GM19395 (cell line): ENCODE data around the gene STING1.
"Not testable (repeated sequence)": the region's sequence is repeated elsewhere in the genome, so short reads cannot be mapped to it uniquely, and the experiment has no call there.

Experiments used
- ATAC-seq: cut with Tn5 transposase; IDR thresholded peaks from one replicate; pipeline ENCODE4 v1.9.1; 2021; ENCODE audit warnings: mild to moderate bottlenecking, moderate library complexity; ENCODE audit not compliant: unreplicated experiment

Gene STING1

GRCh38 chr5:139482050-139482889 lies at the start of gene STING1:
Gene STING1, minus strand, starts transcription at chr5:139482758. Its CDS starts 1,054 bp downstream, at chr5:139481704.
- ATAC-seq = peak; percentile 55

DNA sequence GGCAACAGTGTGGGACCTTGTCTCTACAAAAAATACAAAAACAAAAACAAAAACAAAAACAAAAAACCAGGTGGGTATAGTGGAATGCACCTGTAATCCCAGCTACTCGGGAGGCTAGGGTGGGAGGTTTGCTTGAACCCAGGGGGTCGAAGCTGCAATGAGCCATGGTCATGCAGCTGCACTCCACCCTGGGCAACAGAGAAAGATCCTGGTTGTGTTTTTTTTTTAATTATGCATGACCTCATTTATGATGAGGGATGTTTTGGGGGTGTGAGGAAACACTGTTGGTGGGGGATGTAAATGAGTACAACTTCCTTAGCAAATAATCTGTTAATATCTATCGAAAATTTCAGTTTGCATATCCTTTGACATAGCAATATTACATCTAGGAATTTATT lies 49.2 kb upstream of the STING1 start:
- ATAC-seq = no peak

DNA sequence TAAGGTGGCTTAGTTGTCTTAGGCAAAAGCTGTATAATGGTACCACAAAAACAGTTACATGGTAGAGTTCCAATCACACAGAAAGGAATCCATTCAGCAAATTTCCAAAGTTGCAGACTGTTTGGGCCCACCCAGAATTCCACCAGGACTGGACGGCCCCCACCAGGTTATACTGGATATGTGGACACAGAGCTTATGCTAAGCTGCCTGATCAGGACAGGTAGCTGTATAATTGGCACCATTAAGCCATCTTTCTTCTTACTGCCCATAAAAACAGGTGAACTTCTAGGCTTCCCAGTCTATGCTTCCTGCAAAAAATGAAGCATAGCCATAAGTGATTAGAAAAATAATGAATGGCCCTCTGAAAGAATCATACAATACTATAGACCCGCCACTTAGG lies 47.5 kb upstream of the STING1 start:
- ATAC-seq = not testable (repeated sequence)

GRCh38 chr5:139528695-139529094 lies 46.1 kb upstream of the STING1 start:
- ATAC-seq = not testable (repeated sequence)

GRCh38 chr5:139527896-139528467 lies 45.4 kb upstream of the STING1 start:
- not testable (repeated sequence) for ATAC-seq

GRCh38 chr5:139527090-139527470 lies 44.5 kb upstream of the STING1 start:
- not testable (repeated sequence) for ATAC-seq

- ATAC-seq = not testable (repeated sequence)
Measured at GRCh38 chr5:139526309-139527089, 43.9 kb upstream of the STING1 start.

GRCh38 chr5:139525586-139526308 lies 43.2 kb upstream of the STING1 start:
- ATAC-seq = peak; percentile 61

- ATAC-seq = peak; percentile 58
Measured at GRCh38 chr5:139524940-139525585, 42.5 kb upstream of the STING1 start.

DNA sequence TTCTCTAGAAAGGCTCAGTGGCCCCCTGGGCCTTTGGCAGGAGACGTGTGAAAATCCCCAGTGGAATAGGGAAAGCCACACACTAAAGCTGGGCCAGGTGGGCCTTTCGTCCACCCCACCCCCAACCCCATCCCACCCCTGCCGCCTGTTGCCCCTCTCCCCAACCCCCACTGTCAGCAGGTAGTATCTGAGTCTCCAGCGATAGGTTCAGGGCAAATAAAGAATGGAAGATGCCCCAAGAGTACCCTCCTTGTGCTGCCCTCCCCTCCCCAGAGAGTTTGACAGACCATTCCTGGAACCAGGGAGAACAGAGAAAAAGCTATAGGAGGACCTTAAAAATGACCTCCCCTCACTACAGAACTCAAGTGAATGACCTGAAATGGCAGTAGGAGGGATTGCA lies 41.9 kb upstream of the STING1 start:
- ATAC-seq = peak; percentile 10

GRCh38 chr5:139523635-139524445 lies 41.3 kb upstream of the STING1 start:
- ATAC-seq = no peak

DNA sequence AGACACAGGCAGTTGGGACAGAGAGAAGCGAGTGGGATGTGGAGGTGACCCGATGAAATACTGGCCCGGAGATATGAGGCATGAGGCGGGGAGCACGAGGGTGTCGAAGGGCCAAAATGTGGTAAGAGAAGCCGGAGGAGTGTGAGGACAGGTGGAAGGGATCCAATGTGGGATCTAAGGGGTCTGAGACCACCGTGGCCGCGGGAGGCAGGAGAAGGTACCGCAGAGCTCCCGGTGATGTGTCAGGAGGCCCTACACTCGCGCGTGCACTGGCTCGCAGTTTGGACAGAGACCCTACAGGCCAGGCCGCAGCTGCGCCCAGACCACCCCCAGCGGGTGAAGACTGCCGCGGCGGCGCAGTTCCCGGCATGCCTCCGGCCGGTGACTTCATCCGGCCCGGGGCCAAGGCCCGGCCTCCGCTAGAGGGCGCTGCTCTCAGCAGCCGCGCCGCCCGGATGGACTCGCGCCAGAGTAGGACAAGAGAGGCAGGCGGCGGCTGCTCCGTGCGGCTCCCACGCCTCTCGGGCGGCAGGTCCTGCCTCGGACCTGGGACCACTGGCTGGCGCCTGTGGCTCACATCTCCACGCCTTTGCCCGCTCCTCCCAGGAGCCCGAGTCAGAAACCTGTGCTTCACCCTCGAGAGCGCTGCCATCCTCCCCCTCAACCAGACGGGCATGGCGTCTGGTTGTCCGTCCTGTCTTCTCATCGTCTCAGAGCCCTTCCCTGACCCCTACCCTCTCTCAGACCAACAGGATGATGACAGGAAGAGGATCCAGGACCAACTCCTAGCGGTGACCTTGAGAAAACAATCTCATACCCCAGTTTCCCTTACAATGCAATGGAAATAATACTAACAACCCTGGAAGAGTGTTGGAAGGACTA lies 35.4 kb upstream of the STING1 start:
- peak; percentile 87 for ATAC-seq

DNA sequence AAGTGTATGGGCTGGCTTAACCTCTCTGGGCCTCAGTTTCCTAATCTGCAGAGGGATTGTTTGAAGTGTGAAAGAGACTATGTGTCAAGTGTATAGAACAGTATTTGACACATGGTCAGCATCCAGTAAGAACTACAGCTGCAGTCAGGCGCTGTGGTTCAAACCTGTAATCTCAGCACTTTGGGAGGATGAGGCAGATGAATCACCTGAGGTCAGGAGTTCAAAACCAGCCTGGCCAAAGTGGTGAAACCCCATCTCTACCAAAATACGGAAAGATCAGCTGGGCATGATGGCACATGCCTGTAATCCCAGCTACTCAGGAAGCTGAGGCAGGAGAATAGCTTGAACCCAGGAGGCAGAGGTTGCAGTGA lies 31.9 kb upstream of the STING1 start:
- ATAC-seq = no peak

- ATAC-seq = peak; percentile 6
Measured at GRCh38 chr5:139513852-139514485, 31.4 kb upstream of the STING1 start.

GRCh38 chr5:139513434-139513833 lies 30.9 kb upstream of the STING1 start:
- ATAC-seq = peak; percentile 57

DNA sequence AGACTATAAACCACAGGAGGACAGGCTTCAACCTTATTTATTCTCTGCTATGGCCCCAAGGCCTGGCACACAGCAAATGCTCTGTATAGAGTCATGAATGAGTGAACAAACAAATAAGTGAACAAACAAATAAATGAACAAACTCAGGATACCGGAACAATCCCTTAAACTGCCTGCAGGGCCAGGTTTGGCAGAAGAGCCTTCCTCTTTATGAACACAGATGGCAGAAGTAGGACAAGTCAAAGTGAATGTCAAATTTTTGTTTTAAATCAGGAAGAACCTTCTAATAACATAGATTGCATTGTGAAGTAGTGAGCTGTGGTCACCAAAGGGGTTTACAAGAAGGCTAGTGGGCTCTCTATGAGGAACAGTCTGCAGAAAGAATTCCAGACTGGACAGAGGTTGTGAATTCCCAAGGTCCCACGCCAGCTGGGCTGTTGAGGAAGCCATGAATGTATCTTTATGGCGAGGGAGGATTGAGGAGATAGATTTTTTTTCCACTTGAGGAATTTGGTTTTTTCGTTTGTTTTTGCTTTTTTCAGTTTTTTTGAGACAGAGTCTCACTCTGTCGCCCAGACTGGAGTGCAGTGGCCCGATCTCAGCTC lies 30.3 kb upstream of the STING1 start:
- ATAC-seq = no peak

- ATAC-seq = not testable (repeated sequence)
Measured at GRCh38 chr5:139504722-139505121, 22.2 kb upstream of the STING1 start.

DNA sequence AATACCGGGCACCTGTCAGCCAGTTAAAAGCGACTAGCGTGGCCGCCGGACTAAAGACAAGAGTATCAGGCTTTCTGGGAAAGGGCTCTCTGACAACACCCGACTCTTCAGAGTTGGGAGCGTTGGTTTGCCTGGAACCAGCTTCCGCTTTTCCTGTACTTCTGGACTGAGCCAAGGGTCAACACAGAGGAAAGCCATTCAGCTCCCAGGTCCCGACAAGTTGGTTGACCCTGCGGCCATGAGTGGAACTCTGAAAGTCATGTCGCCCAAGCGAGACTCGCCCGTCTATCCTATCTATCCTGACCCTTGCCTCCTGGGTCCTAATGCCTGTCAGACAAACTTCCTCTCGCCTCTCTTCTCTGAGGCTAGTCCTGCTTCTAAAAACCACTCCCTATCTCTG lies 21.3 kb upstream of the STING1 start:
- not testable (repeated sequence) for ATAC-seq
